GM19043 (cell line): Measurements from ENCODE around the gene PIGP.
"Not testable (repeated sequence)": the region's sequence is repeated elsewhere in the genome, so short reads cannot be mapped to it uniquely, and the experiment has no call there.

Experiments used
- ATAC-seq: cut with Tn5 transposase; IDR thresholded peaks from one replicate; pipeline ENCODE4 v1.9.1; 2021; ENCODE audit warnings: low read depth; ENCODE audit not compliant: unreplicated experiment

Gene PIGP

DNA sequence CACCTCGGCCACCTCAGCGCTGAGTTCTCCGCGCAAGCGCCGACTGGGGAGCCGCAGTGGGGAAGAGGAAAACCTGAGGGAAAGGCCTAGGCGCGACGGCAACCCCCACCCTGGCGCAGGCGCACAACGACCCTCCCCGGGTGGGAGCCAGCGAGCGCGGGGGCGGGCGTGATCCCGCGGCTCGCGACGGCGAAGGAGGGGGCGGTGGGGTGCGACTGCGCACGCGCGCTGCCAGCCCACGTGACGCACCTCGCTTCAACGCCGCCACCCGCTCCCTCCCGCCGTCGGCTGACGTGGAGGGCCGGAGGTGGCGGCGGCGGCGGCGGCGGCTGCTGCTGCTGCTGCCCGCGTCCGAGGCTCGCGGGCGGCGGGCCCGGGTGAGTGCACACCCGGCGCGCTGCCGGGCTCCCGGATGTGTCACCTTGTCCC is at the start of gene PIGP, which contains the start of gene TTC3:
PIGP (minus strand) TSS at position 84 of the 429 bp plus-strand sequence. CDS start 556 bp downstream, outside the sequence.
TTC3 (plus strand) TSS at position 267 of the 429 bp plus-strand sequence. CDS start 14,004 bp downstream, outside the sequence.
- ATAC-seq: peak; percentile 52

DNA sequence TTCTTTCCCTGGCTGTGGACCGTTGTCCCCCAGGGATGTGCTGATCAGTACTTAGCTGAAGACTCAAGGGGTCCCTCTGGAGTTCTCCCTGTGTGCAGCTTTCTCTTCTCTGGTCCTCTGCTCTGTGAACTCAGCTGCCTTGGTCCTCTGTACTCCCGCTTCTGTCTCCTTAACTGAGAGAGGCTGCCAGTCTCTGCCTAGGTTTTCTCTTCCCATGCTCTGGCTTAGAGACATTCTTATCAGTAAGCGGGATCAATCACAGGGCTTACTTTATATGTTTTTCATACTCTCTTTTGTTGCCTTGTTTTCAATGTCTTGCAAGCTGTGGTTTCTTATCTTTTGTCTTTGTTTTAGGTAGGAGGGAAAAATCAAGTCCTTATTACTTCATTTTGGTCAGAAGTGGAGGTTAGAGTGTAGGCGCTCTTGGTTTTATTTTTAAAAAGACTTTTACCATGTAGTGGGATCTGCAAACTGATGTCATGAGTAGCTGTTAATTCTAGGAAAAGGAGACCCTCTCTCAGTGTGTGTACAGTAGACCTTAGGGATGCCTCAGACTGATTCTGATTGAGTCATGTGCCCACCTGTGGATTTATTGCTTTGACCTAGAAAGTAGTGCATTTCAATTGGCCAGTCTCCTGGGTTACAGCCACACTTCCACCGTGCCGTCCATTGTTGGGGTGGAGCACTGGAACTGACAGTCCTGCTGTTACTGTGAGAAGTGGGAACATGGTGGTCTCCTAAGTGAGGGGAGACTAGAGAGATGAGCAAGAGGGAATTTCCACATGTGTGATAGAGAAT is 46.7 kb upstream of the PIGP start:
- ATAC-seq: no peak

DNA sequence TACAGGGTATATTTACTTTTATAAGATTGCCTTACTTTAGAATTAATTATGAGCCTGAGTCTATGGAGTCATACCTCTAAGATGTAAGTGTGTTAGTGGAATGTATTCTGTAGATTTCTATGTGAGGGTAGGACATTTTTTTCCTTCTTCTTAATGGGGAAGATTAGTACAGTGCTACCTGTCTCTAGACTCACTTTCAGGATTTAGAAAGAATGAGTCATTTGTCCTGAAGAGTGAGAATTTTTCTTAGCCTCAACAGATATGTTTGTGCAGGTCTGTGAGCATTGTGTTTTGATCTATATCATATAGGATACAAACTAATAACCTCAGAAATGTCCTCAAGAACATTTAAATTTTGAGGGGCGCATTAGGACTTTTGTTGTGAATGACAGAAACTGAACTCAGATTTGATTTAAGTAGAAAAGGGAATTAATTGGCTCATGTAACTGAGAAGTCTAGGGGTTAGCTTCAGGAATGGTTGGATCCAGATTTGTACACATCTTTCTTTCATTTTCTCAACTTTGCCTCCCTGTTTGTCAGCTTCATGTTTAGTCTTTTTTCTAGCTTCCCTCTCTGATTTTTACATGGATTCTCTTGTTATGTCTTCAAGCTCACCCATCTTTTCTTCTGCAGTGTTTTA is 45.4 kb upstream of the PIGP start:
- ATAC-seq: no peak

DNA sequence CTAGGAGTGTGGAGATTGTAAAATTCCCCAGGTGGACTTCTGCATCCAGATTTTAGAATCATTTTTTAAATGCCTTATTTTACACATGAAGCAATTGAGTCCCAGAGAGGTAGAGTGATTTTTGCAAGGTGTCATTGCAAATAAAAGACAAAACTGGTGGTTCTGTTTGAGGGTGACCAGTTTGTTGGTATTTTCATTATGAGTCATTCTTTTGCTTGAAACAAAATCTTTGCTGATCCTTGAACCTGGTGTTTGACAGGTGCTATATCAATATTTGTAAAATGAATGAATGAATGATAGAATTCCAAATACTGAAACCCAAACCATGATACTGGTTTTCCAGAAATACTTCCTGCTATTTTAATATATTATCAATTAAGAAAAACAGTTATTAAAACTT is 44.3 kb upstream of the PIGP start:
- ATAC-seq: no peak

DNA sequence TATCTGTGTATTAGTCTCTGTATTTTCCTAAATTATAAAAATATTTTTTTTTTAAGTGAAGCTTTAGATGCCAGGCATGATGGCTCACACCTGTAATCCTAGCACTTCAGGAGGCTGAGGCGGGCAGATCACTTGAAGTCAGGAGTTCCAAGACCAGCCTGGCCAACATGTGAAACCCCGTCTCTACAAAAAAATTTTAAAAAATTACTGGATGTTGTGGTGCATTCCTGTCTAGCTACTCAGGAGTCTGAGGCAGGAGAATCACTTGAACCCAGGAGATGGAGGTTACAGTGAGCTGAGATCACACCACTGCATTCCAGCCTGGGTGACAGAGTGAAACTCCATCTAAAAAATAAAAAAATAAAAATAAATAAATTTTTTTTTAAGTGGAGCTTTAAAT is 43.6 kb upstream of the PIGP start:
- ATAC-seq: not testable (repeated sequence)

DNA sequence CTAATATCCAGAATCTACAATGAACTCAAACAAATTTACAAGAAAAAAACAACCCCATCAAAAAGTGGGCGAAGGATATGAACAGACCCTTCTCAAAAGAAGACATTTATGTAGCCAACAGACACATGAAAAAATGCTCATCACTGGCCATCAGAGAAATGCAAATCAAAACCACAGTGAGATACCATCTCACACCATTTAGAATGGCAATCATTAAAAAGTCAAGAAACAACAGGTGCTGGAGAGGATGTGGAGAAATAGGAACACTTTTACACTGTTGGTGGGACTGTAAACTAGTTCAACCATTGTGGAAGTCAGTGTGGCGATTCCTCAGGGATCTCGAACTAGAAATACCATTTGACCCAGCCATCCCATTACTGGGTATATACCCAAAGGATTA is 41.4 kb upstream of the PIGP start:
- ATAC-seq: not testable (repeated sequence)

DNA sequence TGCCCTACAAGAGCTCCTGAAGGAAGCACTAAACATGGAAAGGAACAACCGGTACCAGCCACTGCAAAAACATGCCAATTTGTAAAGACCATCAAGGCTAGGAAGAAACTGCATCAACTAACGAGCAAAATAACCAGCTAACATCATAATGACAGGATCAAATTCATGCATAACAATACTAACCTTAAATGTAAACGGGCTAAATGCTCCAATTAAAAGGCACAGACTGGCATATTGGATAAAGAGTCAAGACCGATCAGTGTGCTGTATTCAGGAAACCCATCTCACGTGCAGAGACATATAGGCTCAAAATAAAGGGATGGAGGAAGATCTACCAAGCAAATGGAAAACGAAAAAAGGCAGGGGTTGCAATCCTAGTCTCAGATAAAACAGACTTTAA is 38.2 kb upstream of the PIGP start:
- ATAC-seq: not testable (repeated sequence)

DNA sequence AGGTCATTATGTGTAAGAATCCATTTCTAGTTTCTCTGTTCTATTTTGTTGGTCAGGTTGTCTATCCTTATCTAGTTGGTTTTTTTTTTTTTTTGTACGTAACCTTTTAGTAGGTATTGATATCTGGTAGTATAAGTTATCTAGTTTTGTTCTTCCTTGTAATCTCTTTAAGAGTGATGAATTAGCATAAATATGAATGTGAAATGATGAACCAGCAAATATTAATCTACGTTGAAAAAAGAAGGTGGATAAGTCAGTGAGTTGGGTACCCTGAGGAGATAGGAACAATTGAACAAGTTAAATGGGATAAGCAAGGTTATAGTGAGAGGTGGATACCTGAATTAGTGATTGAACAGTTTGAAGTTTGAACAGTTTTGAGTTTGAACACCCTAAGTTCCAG is 34.1 kb upstream of the PIGP start:
- no peak for ATAC-seq

DNA sequence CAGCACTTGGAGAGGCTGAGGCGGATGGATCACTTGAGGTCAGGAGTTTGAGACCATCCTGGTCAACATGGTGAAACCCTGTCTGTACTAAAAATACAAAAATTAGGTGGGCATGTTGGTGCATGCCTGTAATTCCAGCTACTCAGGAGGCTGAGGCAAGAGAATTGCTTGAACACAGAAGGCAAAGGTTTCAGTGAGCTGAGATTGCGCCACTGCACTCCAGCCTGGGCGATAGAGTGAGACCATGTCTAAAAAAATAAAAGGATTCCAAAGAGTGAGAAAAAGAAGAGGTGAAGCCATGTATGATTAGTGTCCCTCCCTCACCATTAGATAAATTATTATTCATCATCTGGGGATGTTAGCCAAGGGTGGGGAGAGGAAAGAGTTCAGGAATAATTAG is 29.9 kb upstream of the PIGP start:
- not testable (repeated sequence) for ATAC-seq

DNA sequence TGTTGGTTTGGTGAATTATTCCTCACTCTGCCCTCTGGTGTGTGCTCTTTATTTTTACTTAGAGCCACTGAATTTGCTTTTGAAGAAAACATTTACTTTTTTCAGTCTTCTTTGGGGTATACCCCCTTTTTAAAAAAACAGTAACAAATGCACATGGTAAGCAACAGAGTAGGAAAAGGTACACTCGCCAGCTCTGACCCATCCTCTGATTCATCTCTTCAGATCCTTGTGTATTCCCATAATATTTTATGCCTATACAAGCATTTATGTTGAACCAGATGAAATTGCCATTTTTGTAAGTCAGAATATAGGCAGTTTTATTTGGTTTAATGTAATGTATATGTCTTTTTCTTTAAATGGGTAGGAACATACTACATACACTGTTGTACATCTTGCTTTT is 28.5 kb upstream of the PIGP start:
- no peak for ATAC-seq

DNA sequence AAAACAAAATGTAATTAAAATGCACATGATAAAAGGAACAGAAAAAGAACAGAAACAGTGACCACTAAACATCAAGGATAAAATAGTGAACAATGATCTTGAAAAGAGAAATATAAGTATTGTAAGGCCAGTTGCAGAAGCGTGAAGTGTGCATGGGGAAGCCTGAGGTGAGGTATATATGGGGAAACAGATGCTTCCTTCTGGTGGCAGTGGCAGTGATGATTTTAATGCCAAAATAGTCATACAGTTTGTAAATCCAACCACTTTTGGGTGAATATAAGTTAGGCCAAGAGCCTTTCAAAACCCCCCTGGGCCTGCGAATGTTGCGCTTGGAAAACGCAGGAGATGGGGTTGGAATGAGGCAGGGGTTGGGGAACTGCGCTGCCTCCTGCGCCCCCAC is 27.4 kb upstream of the PIGP start:
- ATAC-seq: no peak

DNA sequence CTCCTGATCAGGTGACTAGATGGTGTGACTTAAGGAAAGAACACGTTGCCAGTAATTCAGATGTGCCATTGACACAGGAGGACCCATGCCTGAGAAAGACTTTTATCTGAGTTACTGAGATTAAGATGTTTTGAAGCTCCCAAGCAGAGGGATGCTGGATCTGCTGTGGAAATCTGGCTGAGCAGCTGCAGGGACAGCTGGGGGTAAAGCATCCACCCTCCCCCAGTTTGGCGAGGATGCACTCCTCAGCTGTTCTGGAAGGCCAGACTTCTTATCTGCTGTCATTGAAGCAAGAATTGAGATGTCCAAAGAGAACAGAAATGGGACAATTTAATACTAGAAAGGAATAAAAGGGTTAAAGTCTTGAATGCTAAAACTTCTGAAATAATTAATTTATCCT is 25.9 kb upstream of the PIGP start:
- no peak for ATAC-seq

DNA sequence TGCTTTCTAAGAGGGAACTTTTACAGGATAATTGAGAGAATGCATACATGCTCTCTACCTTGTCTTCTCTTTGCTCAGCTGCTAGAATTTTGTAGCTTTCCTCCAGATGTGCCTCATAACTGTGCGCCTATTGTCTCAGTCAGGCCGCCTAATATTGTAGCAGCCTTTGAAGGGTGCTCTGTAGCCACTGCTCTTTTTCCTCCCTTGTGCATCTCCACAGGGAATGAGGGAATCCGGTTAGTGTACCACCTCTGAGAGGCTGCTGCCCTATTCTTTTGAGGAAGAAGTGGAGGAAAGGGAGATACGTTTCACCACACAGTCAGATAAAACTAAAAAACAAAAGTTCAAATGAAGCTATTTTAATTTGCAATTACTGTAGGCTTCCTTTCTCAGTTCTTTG is 22.9 kb upstream of the PIGP start:
- ATAC-seq: no peak

DNA sequence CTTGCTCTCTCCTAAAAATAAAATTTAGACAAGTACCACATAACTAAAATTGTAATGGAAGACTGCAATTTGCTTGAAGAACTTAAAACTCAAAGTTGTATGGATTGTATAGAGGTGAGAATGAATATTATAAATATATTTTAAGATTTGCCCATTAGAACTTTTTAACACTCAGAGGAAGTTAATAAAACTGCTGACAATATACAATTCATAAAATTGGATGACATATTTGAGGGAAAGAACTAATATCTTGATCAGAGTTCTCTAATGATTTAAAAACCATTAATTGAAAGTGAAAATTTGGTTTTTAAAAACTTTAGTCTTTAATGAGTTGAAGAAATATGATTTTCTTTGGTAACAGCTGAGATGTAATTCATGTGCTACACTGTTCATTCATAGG is 21.1 kb upstream of the PIGP start:
- ATAC-seq: no peak

DNA sequence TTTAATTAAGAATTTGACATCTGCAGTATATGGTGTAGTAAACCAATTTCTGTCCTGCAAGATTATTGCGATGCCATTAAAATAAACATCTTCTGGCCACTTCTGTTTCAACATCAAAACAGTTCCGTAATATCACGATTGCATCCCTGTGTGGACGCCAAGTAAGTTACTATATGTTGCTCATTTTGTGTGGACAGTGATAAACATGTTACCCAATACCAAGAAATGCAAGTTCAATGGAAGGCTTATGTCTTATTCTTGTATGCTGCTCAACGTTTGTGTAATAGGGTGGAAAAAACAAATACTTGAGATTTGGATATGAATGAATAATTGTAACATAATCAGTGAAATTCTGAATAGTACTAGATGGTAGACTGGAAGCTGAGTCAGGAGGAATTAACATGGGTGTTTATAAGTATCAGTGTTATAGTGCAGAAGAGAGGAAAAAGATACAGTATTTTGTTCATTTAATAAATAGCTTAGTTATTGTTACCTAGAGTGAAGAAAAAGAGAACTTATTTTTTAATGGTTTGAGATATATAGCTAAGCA is 15.4 kb upstream of the PIGP start:
- ATAC-seq: no peak

DNA sequence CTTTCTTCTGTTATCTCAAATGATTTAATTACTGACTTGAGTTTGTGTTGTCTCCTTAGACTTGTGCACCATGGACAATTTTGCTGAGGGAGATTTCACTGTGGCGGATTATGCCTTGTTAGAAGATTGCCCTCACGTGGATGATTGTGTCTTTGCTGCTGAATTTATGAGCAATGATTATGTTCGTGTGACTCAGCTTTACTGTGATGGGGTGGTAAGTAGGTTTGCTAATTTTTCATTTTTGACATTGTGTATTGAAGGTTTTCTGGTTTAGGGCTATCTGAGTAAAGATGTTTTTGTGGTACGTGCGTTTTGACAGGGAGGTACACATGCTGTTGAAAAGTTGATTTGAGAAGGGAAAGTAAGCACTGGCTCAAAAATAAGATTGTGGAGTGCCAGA is 14.3 kb upstream of the PIGP start:
- no peak for ATAC-seq

DNA sequence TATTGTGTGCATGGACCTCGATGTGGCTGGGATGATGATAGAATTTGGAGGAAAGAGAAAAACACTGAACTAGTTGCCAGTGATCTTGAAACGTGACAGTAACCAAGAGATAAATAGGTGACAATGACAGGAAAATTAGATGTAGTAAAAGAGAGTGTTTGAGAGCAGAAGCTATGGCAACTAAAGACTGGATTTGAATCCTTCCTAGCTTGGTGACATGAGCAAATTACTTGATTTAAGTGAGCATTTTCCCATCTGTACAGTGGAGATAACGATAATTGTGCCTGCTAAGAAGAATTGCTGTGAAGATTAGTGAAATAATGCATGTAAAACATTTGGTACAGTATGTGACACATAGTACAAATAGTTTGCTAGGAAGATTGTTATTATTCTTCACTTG is 12.9 kb upstream of the PIGP start:
- ATAC-seq: no peak

DNA sequence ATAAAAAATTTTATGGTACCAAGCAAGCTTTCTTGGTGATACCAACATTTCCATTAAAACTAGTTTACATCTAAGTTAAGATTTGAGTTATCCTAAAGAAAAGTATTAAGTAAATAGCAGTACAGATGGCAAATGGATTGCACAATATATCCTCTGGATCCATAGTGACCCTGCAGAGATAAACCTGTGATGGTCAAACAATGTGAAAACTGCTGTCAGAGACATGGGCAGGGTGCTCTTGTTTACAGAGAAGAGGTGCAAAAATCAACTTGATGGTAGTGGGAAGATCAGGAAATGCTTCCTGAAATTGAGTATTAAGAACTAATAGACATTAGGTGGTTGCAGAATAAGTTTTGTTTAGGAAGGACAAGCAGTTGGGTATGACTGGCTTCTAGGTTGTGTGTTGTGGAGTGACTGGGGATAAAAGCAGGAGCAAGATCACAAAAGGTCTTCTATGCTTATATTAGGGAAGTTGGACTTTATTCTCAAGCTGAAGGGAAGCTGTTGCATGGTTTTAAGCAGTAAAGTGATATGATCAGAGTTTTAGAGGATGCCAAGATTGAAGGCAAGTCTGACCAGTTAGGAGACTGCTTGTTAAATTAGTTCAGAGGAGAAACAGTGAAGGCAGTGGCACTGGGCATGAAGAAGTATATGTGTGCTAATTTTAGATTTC is 10.1 kb upstream of the PIGP start:
- ATAC-seq: no peak

DNA sequence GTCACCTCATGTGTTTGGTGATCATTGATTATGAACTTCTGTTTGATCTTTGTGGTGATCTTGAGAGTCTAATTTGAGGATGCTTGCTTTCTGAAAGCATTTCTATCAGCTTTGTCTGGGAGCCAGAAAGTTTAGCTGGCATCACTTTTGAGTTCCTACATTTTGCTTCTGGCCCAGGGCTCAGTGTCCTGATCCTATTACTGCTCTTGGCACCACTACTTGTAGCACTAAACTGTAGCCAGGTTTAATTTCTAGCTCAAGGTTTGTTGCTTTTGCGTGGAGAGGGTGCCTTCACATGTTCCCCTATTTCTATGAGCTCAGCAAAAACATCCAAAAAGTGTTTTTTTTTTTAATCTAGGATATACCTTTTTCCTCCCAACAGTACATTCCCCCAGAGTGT is 9.5 kb upstream of the PIGP start:
- ATAC-seq: no peak

DNA sequence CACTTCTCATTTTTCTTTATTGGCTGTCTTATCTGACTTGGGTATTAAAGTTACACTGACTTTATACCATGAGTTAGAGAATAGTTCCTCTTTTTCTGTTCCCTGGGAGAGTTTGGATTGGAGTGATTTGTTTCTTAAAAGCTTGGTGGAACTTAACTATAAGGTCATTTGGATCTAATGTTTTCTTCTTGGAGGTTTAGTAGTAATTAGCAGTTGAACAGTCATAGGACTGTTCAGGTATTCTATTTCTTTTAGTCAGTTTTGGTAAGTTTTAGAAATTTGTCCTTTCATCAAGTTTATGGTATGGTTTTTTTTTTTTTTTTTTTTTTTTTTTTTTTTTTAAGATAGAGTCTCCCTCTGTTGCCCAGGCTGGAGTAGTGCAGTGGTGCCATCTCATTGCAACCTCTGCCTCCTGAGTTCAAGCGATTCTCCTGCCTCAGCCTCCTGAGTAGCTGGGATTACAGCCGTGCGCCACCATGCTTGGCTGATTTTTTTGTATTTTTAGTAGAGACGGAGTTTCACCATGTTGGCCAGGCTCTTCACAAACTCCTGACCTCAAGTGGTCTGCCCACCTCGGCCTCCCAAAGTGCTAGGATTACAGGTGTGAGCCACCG is 6.4 kb upstream of the PIGP start:
- ATAC-seq: no peak

DNA sequence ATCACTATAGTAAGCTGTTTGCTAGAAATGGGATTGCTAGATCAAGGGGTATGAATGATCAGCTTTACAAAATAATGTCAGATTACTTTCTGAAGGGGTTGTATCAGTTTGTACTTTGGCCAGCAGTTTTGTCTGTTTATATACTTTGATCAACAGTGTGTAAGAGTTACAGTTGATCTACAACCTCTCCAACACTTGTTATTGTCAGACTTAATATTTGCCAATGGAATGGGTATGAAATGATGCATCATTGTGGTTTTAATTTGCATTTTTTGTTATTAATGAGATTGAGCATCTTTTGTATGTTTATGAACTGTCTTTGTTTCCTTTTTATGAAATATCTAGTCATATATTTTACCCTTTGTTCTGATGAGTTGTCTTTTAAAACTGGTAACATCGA is 4.5 kb upstream of the PIGP start:
- no peak for ATAC-seq
